SU-DHL-6 (cell line): Measurements from ENCODE around the gene TEDC1.

Source experiments
- CTCF ChIP-seq: fragments of 200-600 bp; sonication (generic); IDR thresholded peaks from one replicate; pipeline ENCODE4 v1.5.1; 2017; ENCODE audit warnings: antibody characterized with exemption, mild to moderate bottlenecking, low read length, moderate library complexity; ENCODE audit not compliant: insufficient read depth, poor library complexity, severe bottlenecking
- EZH2phosphoT487 ChIP-seq: fragments of 200-600 bp; sonication (generic), shearing (Covaris generic); conservative IDR thresholded peaks from 2 replicates; pipeline ENCODE4 v1.6.1; 2018; ENCODE audit warnings: mild to moderate bottlenecking, antibody characterized with exemption, low read length, moderate library complexity, mixed read lengths

- TF ChIP-seq CTCF (peak; percentile 83), EZH2phosphoT487 (no peak)
Measured at GRCh38 chr14:105537580-105538474, 46.8 kb downstream of the TEDC1 start.
